ENCODE results near the gene CACNA1I.
A peak's percentile ranks its signal among the peaks of the same experiment; 100 is the strongest.

The CACNA1I gene

DNA sequence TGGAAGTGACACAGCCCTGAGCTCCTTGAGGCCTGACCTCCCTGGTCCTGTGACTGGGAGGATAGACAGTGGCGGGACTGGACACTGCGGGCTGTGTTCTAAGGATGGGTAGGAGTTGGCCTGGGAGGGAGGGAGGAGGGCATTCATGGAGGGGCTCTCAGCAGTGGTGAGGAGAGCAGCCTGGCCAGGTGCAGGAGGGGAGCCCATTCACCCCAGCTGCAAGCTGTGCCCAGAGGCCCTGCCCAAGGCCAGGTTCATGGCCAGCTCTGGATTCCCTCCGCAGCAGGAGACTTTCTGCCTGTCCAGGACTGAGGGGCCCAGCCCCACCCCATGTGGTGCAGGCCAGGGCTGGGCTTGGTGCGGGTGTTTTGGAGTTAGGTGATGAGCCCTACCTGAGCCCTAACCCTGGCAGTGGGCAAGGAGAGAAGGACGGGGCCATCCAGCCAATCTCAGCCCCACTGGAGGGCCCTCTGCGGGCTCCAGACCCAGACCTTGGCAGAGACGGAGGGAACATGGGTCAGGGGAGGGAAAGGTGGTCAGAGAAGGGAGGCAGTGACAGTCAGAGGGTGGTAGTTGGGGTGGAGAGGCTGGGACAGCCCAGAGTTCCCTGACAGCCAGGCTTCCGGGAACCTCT, 26.8 kb downstream of the CACNA1I start:
- DNase-seq (ENCODE audit: low spot score), result no peak

DNA sequence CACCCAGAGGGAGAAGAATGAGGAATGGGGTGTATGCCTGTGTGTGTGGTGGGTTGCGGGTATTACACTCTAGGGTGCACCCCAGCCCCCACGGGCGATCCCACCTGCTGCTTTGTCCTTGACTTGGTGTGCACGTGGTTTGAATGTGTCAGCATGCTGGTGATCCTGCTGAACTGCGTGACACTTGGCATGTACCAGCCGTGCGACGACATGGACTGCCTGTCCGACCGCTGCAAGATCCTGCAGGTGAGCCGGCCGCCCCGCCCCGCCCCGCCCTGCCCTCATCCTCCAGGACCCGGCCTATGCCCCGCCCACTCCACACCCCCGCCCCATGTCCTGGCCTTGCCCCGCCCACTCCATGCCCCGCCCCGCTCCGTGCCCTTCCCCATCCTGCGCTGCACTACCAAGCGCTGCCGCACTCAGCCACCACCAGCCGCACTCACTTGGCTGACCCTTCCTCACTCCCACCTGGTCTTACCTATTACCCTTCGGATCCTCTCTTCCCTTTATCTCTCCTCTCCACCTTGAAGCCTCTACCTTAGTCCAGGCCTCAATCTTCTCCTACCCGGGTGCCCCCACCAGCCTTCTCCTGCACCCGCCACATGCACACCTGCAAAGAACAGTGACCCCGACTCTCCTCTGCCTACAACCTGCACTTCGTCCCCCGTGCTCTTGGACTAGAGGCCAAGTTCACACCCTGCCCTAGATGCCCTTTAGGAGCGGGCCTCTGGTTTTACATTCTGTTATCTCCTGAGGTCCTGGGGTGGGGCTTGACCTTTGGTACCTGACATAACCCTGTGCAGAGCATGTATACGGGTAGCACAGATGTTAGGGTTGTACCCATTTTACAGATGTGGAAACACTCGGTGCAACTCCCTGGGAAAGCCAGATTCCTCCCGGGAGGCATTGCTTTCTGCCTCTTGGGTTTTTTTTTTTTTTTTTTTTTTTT, 27.7 kb downstream of the CACNA1I start:
- DNase-seq (ENCODE audit: low spot score), result peak; percentile 99

DNA sequence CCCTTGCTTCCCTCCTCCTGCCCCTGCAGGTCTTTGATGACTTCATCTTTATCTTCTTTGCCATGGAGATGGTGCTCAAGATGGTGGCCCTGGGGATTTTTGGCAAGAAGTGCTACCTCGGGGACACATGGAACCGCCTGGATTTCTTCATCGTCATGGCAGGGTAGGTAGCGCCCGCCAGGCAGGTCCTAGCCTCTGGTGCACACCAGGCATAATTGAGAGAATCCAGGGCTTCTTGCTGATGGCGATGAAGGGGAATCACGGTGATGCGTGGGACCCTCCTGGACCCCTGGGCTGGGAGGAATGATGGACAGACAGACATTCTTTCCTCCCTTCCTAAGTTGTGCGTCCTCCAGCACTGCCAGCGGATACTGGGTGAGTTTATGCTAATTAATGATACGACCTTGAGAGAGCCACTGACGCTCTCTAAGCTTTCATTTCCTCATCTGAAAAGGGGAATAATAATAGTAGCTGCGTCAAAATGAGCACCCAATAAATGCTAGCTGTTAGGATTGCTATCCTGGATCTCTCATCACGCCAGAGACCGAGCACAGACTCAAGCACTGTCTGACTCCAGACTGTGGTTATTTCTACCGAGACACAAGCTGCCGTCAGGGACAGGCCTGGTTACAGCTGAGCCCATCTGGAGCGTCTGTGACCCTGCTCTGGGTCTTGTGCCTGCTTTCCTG, 30.1 kb downstream of the CACNA1I start:
- DNase-seq (ENCODE audit: low spot score), result no peak

DNA sequence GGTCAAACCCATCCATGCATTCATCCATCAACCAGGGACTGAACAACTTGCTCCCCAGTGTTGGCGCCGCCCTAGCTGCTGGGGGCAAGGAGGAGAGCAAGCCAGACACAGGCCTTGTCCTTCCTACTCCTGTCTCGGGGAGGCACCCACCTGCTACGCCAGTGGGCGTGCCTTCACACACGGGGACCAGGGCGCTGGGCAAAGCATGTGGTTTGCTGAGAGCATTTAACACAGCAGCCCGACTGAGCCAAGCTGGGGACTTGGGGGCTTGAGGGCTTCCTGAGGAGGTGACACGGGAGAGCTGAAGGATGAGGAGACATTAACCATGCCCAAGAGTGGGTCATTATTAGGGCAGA, 30.6 kb downstream of the CACNA1I start:
- DNase-seq (ENCODE audit: low spot score), result no peak

DNA sequence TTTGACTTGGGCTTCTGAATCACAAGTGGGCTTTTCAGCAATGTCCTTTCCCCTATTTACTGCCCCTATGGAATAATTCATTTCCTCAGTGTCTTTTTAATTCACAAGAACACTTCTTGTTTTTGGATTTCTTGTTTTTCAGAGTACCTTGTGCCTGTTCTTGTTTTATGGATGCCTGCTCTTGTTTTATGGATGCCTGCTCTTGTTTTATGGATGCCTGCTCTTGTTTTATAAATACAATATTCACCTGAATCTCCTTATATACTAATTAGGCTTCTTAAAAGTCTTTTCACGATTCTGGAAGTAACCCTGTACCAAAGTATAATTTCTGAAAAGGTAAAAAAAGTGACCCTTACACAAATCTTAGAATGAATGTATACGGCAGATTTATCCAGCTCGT, 32.8 kb downstream of the CACNA1I start:
- no peak for DNase-seq (ENCODE audit: low spot score)

DNA sequence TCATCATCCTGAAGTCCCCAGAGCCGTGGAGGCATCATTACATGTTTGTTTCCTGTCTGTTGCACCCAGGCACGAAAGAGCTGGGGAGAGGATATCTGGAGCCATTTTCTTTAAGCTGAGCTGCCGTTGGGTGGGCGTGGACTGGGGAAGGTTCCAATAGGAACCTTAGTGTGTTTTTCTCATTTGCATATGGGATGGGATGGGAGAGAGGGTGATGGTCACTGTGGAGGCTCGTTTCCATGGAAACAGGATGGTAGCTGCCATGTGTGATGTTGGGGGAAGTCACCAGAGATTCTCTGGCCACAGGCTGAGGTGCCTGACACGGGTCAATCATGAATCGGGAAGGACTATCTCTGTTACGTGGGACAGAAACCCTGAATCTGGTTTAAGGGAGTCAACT, 39.7 kb downstream of the CACNA1I start:
- no peak for DNase-seq (ENCODE audit: low spot score)

DNA sequence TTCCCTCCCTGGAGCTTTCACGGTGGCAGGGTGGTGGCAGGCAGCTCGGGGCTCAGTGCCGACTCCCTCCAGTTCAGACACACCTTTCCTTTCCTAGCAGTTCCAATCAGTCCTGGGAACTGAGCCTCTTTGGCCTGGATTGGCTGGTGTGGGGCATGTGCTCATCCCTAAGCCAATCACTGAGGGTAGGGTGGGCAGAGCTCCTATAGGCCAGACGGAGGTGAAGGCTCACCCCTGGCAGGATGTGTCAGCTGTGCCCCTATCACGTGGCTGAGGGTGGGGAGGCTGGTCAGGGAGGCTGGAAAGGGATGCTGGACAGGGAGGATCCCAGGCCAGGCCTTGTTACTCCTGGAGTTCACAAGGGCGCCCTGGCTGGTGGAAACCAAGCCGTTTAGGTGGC, 40.2 kb downstream of the CACNA1I start:
- DNase-seq (ENCODE audit: low spot score), result no peak

DNA sequence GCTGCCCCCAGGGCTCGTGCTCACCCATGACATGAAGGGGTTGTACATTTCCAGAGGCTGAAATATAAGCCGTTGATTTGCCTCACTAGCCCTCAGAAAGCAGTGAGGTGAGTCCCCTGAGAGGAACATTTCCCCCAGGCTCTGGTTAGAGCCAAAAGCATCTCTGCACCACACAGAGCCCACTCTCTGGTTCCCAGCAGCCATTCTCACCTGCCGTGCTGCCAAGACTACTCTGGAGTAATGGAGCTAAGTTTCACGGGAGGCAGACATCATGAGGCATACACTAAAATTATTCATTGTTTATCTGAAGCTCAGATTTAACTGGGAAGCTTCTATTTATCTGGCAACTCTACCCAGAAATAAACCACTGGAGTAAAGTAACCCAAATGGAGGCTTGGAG, 40.8 kb downstream of the CACNA1I start:
- DNase-seq (ENCODE audit: low spot score), result no peak

DNA sequence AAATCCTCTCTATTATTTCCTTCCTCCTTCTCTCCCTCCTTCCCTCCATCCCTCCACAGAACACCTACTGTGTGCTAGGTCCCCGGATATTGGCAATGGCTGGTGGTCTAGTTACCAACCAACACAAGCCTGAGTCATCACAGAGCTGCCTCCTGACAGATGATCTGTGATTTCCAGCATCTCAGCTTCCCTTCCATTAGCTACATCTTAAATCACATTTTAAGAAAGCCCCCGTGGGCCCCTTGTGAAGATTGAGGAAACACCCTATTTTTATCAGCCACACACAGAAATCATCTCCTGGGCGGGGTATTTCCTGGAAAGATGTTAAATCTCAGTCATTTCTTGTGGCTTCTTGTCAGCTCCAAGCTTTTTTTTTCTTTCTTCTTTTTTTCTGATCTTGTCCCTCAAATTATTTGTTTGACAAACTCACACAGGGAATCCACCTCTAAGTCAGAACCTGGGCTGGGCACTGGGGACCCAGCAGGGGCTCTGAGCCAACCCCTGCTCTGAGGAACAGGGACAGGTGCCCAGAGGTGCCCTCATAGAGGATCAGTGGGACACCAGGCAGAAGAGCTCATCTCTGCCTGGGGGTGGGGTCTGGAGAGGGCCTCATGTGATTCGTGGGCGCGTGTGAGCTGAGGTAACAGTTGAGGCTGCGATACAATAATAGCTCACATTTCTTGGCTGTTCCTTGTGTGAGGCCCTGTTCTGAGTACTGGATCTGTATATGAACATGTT, 42.4 kb downstream of the CACNA1I start:
- DNase-seq (ENCODE audit: low spot score), result no peak

DNA sequence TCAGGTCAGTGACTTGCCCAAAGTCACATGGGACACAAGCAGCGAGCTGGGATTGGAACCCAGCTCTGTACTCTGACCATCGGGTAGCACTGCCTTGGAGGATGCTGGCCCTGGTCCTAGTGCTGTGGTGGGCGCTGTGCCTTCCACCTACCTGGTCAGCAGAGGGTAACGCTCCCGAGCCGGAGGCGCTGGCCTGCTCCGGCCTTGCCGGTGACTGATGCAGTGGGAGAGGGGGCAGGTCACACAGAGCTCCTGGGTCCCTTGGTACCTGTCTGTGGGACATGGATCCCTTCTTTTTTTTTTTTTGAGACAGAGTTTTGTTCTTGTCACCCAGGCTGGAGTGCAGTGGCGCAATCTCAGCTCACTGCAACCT, 43.0 kb downstream of the CACNA1I start:
- DNase-seq (ENCODE audit: low spot score), result no peak

DNA sequence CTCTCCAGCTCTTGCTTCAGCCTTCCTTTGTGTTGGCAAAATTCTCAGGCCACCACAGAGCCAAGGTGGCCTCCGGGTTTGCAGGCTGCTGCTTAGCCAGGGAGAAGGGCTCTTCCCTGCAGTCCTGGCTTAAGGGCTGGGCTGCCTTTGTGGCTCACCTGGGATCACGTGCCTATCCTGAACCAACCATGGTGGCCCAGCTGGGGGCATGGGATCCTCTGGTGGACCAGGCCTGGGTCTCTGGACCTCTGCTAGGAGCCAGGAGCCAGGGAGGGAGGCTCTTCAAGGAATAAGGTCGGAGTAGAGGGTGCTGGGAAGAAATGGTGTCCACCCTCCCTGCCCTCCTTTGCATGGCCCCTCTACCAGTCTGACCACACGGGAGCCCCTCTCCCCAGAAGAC, 43.9 kb downstream of the CACNA1I start:
- no peak for DNase-seq (ENCODE audit: low spot score)

DNA sequence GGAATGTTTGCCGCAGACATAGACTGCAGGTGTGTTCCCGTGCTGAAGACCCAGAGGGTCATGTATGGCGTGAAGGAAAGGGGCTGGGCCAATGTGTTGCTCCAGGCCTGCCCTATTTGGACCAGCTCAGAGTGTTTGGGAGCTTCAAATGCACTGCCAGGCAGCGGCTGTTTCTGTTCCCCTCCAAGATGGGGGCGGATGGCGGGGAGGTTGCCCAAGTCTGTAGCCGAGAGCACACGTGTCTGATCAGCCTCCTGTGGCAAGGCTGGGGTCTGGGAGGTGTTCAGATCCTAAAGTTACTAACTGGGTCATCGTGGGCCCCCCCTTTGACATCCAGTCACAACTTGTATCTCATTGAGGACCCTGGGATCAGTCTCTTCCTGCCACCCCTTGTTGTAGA, 45.5 kb downstream of the CACNA1I start:
- no peak for DNase-seq (ENCODE audit: low spot score)

DNA sequence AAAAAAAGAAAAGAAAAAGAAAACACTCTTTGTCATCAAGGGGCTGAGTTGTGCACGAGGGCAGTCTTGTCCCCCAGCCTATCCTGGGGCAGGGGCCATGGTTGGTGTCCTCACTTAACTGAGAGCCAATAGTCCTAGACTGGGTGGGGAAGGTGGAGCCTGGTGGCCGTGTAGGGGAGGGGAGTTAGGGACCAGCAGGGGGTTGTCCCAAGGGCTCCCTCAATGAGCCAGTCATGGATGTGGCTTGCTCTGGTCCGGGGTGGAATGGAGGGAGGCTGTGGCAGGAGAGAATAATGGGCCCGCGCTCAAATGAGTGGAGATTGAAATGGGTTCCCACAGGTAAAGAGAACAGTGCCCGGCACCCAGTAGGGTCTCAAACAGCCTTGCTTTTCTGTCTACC, 46.2 kb downstream of the CACNA1I start:
- DNase-seq (ENCODE audit: low spot score), result no peak

DNA sequence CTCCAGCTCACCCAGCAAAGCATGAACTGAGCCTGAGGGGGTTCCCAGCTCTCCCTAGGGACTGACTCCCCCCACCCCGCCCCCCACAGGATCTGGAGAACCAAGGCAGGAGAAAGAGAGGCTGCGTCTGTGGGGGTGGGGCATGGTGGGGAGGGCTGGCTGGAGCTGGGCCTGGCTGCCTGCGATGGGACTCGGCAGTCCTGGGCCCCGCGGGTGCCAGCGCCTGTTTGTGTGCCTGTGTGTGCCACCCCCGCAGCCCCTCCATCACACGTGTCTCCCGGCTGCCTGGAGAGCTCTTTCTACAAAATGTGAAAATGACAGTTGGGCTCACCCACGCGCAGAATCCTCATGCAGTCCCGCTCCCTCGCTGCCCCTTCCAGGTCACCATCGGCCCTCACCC, 46.8 kb downstream of the CACNA1I start:
- DNase-seq (ENCODE audit: low spot score), result no peak

DNA sequence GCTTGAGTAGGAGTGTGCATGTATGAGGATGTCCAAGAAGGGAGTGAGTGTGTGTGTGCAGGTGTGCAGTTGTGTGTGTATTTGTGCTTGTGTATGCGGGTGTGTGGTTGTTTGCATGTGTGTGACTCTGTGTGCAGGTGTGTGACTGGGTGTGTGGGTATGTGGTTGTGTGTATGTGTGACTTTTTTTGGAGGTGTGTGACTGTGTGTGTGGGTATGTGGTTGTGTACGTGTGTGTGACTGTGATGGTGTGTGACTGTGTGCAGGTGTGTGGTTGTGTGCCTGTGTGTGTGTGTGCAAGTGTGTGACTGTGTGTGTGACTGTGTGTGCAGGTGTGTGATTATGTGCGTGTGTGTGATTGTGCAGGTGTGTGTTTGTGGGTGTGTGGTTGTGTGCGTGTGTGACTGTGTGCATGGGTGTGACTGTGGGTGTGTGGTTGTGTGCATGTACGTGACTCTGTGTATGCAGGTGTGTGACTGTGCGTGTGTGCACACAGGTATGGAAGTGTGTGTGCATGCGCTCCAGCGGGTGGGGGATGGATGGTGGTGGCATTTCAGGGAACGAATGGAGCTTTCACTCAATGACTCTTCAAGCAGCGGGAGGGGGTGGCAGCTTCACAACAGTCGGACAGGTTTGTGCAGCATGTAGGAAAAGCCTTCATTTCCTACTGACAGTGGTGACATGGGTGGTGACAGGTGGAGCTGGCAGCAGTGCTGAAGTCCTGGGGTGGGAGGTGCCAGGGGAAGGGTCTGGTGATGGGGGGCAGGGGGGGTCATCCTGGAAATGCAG, 47.6 kb downstream of the CACNA1I start:
- no peak for DNase-seq (ENCODE audit: low spot score)

DNA sequence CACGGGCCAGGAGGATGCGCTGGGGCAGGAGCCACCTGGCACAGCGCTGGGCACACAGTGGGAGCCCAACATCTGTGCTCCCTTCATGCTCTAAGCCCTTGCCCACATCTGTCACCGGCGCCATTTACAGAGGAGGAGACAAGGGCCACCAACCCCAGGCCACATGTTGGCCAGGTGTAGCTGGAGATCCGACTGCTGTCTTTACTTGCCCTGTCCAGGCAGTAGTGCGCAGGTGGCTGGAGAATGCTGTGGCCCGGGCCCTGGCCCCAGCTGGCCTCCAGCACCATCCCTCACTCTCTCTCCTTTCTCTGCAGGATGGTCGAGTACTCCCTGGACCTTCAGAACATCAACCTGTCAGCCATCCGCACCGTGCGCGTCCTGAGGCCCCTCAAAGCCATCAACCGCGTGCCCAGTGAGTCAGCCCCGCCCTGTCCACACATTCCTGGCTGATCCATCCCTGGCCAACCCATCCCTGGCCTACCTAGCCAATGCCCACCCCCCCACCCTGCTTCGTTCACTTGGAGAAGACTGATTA, 48.5 kb downstream of the CACNA1I start:
- no peak for DNase-seq (ENCODE audit: low spot score)

DNA sequence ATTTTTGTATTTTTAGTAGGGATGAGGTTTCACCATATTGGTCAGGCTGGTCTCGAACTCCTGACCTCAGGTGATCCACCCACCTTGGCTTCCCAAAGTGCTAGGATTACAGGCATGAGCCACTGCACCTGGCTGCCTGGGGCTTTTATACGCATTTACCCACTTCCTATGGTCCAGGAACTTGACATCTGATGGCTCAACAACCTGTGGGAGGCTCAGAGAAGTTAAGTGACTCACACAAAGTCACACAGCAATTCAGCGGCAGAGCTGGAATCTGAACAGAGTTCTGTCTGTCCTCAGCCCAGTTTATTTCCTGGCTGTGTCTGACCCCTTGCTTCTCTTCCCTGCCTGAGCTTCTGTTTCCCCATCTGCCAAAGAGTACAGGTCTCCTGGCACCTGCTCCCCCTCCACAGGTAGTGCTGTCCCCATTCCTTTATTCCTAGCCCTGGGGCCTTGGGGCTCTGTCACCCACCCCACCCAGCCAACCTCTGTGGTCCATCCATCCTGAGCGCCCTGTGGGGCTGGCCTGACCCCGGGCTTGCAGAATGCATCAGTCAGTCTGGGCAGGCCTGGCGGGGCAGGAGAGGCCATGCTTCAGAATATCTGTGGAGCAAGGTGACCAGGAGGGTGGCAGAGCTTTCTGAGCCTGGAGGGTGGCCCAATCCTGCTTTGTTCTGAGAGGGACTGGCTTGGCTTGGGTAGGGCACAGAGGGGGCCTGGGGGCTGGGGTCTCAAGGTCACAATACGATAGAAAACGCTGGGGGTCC, 50.6 kb downstream of the CACNA1I start:
- no peak for DNase-seq (ENCODE audit: low spot score)

DNA sequence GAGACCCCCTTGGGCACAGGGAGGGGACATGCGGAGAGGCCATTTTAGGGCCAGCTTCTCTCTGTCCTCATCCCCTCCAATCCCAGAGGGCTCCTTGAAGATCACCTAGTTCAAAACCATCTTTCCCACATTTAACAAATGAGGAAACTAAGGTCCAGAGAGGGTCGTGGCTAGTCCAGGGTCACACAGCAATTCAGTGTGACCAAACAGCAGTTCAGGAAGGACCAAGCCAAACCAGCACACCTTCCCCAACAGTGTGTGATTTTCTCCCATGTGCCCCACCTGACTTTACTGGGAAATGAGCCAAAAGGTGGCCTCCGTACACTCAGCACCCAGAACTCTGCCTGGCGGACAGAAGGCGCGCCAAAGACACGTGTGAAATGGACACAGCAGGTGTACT, 51.3 kb downstream of the CACNA1I start:
- DNase-seq (ENCODE audit: low spot score), result no peak

DNA sequence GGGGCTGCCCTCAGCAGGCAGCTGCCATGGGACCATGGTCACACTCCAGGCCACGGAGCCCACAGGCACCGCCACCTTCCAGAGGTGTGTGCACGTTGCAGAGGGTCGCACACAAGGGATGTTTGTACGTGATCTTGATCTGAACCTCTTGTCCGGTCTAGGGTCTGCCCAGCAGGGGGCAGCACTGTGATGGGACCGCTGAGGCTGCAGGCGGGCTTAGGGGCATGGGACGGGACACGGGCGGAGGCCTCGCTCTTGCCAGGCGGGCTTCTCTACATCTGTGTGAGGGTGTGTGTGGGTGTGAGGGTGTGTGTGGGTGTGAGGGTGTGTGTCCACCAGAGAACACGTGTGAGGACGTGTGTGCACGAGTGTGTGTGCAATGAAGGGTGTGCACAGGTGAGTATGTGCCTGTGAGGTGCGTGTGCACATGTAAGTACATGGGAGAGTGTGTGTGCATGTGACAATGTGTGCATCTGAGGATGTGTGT, 52.4 kb downstream of the CACNA1I start:
- DNase-seq (ENCODE audit: low spot score), result peak; percentile 87
